IMR-90 (cell line): Measurements from ENCODE around the gene LINGO4. TPM values are rescaled to one million over a fixed set of nuclear protein-coding genes. Genes with fewer than 3 reads are reported as not detected.

Experiments
- ATAC-seq: fragments of 200-7000 bp; cut with Tn5 transposase; 2 replicates; pipeline ENCODE4 v1.9.1; 2020; ENCODE audit warnings: low read depth, mild to moderate bottlenecking, moderate library complexity
- BruUV-seq: library from RNA; stranded (reverse); fragments of 400-500 nt; replicated peaks from 2 replicates; lab custom pipeline; 2021; lab: Mats Ljungman, UMichigan
- CTCF ChIA-PET: fragments of 300-600 bp; formaldehyde crosslinking; extraction: SDS; loops from one replicate; lab custom pipeline; 2021; ENCODE audit warnings: antibody characterized with exemption; lab: Yijun Ruan, JAX
- POLR2A ChIA-PET: fragments of 300-600 bp; sonication (Branson Sonifier 250); formaldehyde crosslinking; loops from one replicate; lab custom pipeline; 2022; ENCODE audit warnings: antibody characterized with exemption; ENCODE audit not compliant: unreplicated experiment; lab: Charles Lee
- DNase-seq: peaks from one replicate; pipeline ENCODE4 v3.0.0; 2013
- H2AFZ ChIP-seq: replicated peaks from 2 replicates; pipeline ENCODE3; 2013; ENCODE audit warnings: low read length, mild to moderate bottlenecking; ENCODE audit not compliant: poor library complexity
- H2AK5ac ChIP-seq: 2 replicates; pipeline ENCODE4 v1.6.1; 2013; ENCODE audit warnings: low read depth, low read length, inconsistent platforms
- H2AK9ac ChIP-seq: replicated peaks from 2 replicates; pipeline ENCODE3; 2013; ENCODE audit warnings: mild to moderate bottlenecking, low read depth, low read length, moderate library complexity; ENCODE audit not compliant: poor library complexity
- H2BK120ac ChIP-seq: 2 replicates; pipeline ENCODE4 v1.6.1; 2013; ENCODE audit warnings: low read depth, low read length, inconsistent platforms
- H2BK15ac ChIP-seq: 3 replicates; pipeline ENCODE4 v1.6.1; 2013; ENCODE audit warnings: low read depth, low read length, inconsistent platforms
- H2BK20ac ChIP-seq: 2 replicates; pipeline ENCODE4 v1.6.1; 2013; ENCODE audit warnings: low read depth, mild to moderate bottlenecking, inconsistent platforms, low read length, moderate library complexity
- H2BK5ac ChIP-seq: 2 replicates; pipeline ENCODE4 v1.6.1; 2013; ENCODE audit warnings: mild to moderate bottlenecking, low read depth, low read length, inconsistent platforms; ENCODE audit not compliant: poor library complexity, severe bottlenecking
- H3K14ac ChIP-seq: replicated peaks from 2 replicates; pipeline ENCODE4 v1.6.1; 2013; ENCODE audit warnings: low read depth, low read length, inconsistent platforms
- H3K18ac ChIP-seq: 2 replicates; pipeline ENCODE4 v1.6.1; 2013; ENCODE audit warnings: low read depth, low read length, control low read depth
- H3K23ac ChIP-seq: 2 replicates; pipeline ENCODE4 v1.6.1; 2013; ENCODE audit warnings: low read depth, low read length, inconsistent platforms
- H3K27ac ChIP-seq: 2 replicates; pipeline ENCODE4 v1.5.1; 2013; ENCODE audit warnings: mild to moderate bottlenecking, control low read depth, low read length; ENCODE audit not compliant: insufficient read depth
- H3K27me3 ChIP-seq: 2 replicates; pipeline ENCODE4 v1.6.1; 2013; ENCODE audit warnings: low read length; ENCODE audit not compliant: control insufficient read depth, insufficient read depth
- H3K36me3 ChIP-seq: 2 replicates; pipeline ENCODE4 v1.6.1; 2013; ENCODE audit warnings: low read length, mixed read lengths; ENCODE audit not compliant: control insufficient read depth, insufficient read depth
- H3K4ac ChIP-seq: 2 replicates; pipeline ENCODE4 v1.6.1; 2013; ENCODE audit warnings: low read depth, low read length, inconsistent platforms
- H3K4me1 ChIP-seq: 2 replicates; pipeline ENCODE4 v1.6.1; 2013; ENCODE audit warnings: low read length, mixed read lengths; ENCODE audit not compliant: control insufficient read depth, insufficient read depth
- H3K4me2 ChIP-seq: 2 replicates; pipeline ENCODE4 v1.6.1; 2013; ENCODE audit warnings: low read depth, mild to moderate bottlenecking, control low read depth, low read length, moderate library complexity
- H3K4me3 ChIP-seq: 2 replicates; pipeline ENCODE4 v1.5.1; 2013; ENCODE audit warnings: low read depth, mild to moderate bottlenecking, control low read depth, low read length, moderate library complexity; ENCODE audit not compliant: insufficient read depth
- H3K56ac ChIP-seq: 2 replicates; pipeline ENCODE4 v1.6.1; 2013; ENCODE audit warnings: low read length, inconsistent platforms; ENCODE audit not compliant: insufficient read depth; ENCODE audit errors: extremely low read depth
- H3K79me1 ChIP-seq, 2 experiments: 2 replicates each; pipeline ENCODE4 v1.6.1; 2013; ENCODE audit warnings: low read length in 2 of 2, inconsistent platforms in 1 of 2, low read depth in 1 of 2
- H3K9ac ChIP-seq: 2 replicates; pipeline ENCODE4 v1.6.1; 2013; ENCODE audit warnings: low read depth, low read length, control low read depth
- H3K9me1 ChIP-seq: 2 replicates; pipeline ENCODE4 v1.6.1; 2013; ENCODE audit warnings: low read length, inconsistent platforms; ENCODE audit not compliant: insufficient read depth
- H3K9me3 ChIP-seq: 2 replicates; pipeline ENCODE4 v1.6.1; 2013; ENCODE audit warnings: low read length; ENCODE audit not compliant: control insufficient read depth, insufficient read depth
- H4K20me1 ChIP-seq: 2 replicates; pipeline ENCODE4 v1.6.1; 2013; ENCODE audit warnings: low read length, inconsistent platforms; ENCODE audit not compliant: insufficient read depth
- H4K5ac ChIP-seq: 2 replicates; pipeline ENCODE4 v1.6.1; 2013; ENCODE audit warnings: mild to moderate bottlenecking, low read depth, low read length, control low read depth
- H4K8ac ChIP-seq, 2 experiments: 2 replicates each; pipeline ENCODE4 v1.6.1; 2013; ENCODE audit warnings: low read depth in 2 of 2, low read length in 2 of 2, control low read depth in 1 of 2, inconsistent platforms in 1 of 2
- H4K91ac ChIP-seq: 2 replicates; pipeline ENCODE4 v1.6.1; 2013; ENCODE audit warnings: low read depth, low read length, inconsistent platforms; ENCODE audit not compliant: insufficient read depth
- BHLHE40 ChIP-seq: fragments of 150-350 bp; IDR thresholded peaks from 2 replicates; pipeline ENCODE4 v1.6.1; 2016; ENCODE audit warnings: mild to moderate bottlenecking, low read depth, low read length
- CHD1 ChIP-seq: IDR thresholded peaks from 2 replicates; pipeline ENCODE4 v1.6.1; 2012; ENCODE audit warnings: low read depth, low read length, improper control_type of control experiment
- FOS ChIP-seq: fragments of 150-350 bp; IDR thresholded peaks from 2 replicates; pipeline ENCODE4 v1.6.1; 2016; ENCODE audit warnings: low read depth, low read length
- MXI1 ChIP-seq: IDR thresholded peaks from 2 replicates; pipeline ENCODE4 v1.6.1; 2012; ENCODE audit warnings: low read depth, mild to moderate bottlenecking, low read length, moderate library complexity, borderline replicate concordance
- POLR2A ChIP-seq: IDR thresholded peaks from 2 replicates; pipeline ENCODE4 v1.6.1; 2012; ENCODE audit warnings: mild to moderate bottlenecking, low read depth, low read length
- RAD21 ChIP-seq: IDR thresholded peaks from 2 replicates; pipeline ENCODE4 v1.6.1; 2012; ENCODE audit warnings: low read length, improper control_type of control experiment
- RCOR1 ChIP-seq: IDR thresholded peaks from 2 replicates; pipeline ENCODE4 v1.6.1; 2012; ENCODE audit warnings: mild to moderate bottlenecking, low read length, improper control_type of control experiment; ENCODE audit not compliant: insufficient replicate concordance
- RFX5 ChIP-seq: IDR thresholded peaks from 2 replicates; pipeline ENCODE4 v1.8.0; 2012; ENCODE audit warnings: low read depth, mild to moderate bottlenecking, low read length, moderate library complexity
- WGBS, 2 experiments: methylation state at CpG; one replicate each; pipeline versions ENCODE4 v1.1.5 to v1.1.7; 2013; ENCODE audit warnings: missing lambda C conversion rate in 2 of 2; ENCODE audit not compliant: insufficient read length in 1 of 2; ENCODE audit errors: extremely low coverage in 2 of 2; 5-methylcytosine and 5-hydroxymethylcytosine counted together
- dilution Hi-C: fragments of 300-500 bp; cut with HindIII; formaldehyde crosslinking; loops from one replicate; pipeline ENCODE4 v1.14.3; 2018; ENCODE audit warnings: low sequenced_read_pairs; ENCODE audit not compliant: unreplicated experiment
- in situ Hi-C: fragments of 300-500 bp; cut with MboI; formaldehyde crosslinking; loops from 3 replicates; pipeline ENCODE4 v1.14.3; 2019; ENCODE audit warnings: low sequenced_read_pairs, inconsistent platforms, mixed read lengths
- intact Hi-C: fragments of 100-400 bp; cut with micrococcal nuclease; formaldehyde crosslinking; loops from 2 replicates; pipeline ENCODE4 v1.10.0; 2022
- polyA plus RNA-seq, 3 experiments: library from polyadenylated mRNA; depleted of rRNA; stranded (reverse); fragments of >200 nt; gene quantifications; 2 replicates each; pipeline ENCODE4 v1.2.3, GENCODE V29; 2012; ENCODE audit warnings: low replicate concordance in 1 of 3
- total RNA-seq: library from RNA; depleted of rRNA; stranded (reverse); fragments of >200 nt; gene quantifications from 2 replicates; pipeline ENCODE4 v1.2.3, GENCODE V29; 2012
- TF ChIP-seq, protein P1 (sequence below): fragments of 150-350 bp; IDR thresholded peaks from 2 replicates; pipeline ENCODE4 v1.6.1; 2016; ENCODE audit warnings: low read depth, mild to moderate bottlenecking, low read length, moderate library complexity, borderline replicate concordance
- TF ChIP-seq, protein P2 (sequence below): fragments of 150-350 bp; IDR thresholded peaks from 2 replicates; pipeline ENCODE4 v1.6.1; 2017; ENCODE audit warnings: mild to moderate bottlenecking, antibody characterized with exemption, low read length, low read depth
- TF ChIP-seq, protein P3 (sequence below): conservative IDR thresholded peaks from 2 replicates; pipeline ENCODE4 v1.5.1; 2012; ENCODE audit warnings: mild to moderate bottlenecking, low read depth, low read length, improper control_type of control experiment

LINGO4 gene
- total and polyA plus RNA-seq, 2 of the 4 experiments (the other 2 are of a cell fraction), result not detected

DNA sequence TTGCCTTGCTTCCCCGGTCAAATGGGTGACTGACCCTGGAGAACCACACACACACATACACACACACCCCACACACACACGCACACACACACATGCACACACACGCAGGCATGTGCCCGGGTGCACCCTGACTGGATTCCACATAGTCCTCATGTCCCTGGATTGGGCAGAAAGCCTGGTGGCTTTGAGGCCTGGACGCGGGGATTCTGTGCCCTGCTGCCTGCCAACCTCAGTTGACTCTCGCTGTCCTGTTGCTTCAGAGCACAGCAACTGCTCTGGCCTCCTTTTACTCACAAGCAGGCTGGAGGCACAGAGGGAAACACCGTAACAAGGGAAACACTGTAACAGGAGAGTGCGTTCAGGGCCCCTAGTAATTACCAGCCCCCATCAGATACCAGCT lies 20.0 kb upstream of the LINGO4 start:
- Histone ChIP-seq H2AK9ac (no peak overlapping the region), H3K9ac (no peak overlapping the region), H3K4me3 (no peak overlapping the region), H2BK20ac (no peak overlapping the region), H3K4ac (no peak overlapping the region), H3K56ac (no peak overlapping the region), H3K4me1 (no peaks in the 10 kb centered on the region), H2BK5ac (no peak overlapping the region), H2BK15ac (no peak overlapping the region), H3K18ac (no peak overlapping the region), H3K9me1 (no peaks in the 10 kb centered on the region), H2BK120ac (no peak overlapping the region), H3K36me3 (no peaks in the 10 kb centered on the region), H4K20me1 (no peaks in the 10 kb centered on the region), H3K4me2 (no peak overlapping the region), H3K27ac (no peak overlapping the region), H4K8ac (no peak overlapping the region), H2AK5ac (no peak overlapping the region), H3K9me3 (no peaks in the 10 kb centered on the region), H3K23ac (no peak overlapping the region), H4K5ac (no peak overlapping the region), H3K14ac (no peak overlapping the region), H3K27me3 (peaks cover 69% of the 10 kb centered on the region), H4K91ac (no peak overlapping the region), H3K79me1 (no peaks in the 10 kb centered on the region), H2AFZ (no peak overlapping the region)
- intact Hi-C loops, result no loop called here
- no TSS peak for BruUV-seq
- TF ChIP-seq RCOR1, result no peak
- TF ChIP-seq, protein P1, sequence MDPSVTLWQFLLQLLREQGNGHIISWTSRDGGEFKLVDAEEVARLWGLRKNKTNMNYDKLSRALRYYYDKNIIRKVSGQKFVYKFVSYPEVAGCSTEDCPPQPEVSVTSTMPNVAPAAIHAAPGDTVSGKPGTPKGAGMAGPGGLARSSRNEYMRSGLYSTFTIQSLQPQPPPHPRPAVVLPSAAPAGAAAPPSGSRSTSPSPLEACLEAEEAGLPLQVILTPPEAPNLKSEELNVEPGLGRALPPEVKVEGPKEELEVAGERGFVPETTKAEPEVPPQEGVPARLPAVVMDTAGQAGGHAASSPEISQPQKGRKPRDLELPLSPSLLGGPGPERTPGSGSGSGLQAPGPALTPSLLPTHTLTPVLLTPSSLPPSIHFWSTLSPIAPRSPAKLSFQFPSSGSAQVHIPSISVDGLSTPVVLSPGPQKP, result no peak
- no peak for TF ChIP-seq RFX5
- no peak for TF ChIP-seq RAD21
- TF ChIP-seq, protein P2, sequence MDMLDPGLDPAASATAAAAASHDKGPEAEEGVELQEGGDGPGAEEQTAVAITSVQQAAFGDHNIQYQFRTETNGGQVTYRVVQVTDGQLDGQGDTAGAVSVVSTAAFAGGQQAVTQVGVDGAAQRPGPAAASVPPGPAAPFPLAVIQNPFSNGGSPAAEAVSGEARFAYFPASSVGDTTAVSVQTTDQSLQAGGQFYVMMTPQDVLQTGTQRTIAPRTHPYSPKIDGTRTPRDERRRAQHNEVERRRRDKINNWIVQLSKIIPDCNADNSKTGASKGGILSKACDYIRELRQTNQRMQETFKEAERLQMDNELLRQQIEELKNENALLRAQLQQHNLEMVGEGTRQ, result no peak
- TF ChIP-seq POLR2A, result no peak
- no peak for TF ChIP-seq FOS
- no peak for TF ChIP-seq BHLHE40
- TF ChIP-seq, protein P3, sequence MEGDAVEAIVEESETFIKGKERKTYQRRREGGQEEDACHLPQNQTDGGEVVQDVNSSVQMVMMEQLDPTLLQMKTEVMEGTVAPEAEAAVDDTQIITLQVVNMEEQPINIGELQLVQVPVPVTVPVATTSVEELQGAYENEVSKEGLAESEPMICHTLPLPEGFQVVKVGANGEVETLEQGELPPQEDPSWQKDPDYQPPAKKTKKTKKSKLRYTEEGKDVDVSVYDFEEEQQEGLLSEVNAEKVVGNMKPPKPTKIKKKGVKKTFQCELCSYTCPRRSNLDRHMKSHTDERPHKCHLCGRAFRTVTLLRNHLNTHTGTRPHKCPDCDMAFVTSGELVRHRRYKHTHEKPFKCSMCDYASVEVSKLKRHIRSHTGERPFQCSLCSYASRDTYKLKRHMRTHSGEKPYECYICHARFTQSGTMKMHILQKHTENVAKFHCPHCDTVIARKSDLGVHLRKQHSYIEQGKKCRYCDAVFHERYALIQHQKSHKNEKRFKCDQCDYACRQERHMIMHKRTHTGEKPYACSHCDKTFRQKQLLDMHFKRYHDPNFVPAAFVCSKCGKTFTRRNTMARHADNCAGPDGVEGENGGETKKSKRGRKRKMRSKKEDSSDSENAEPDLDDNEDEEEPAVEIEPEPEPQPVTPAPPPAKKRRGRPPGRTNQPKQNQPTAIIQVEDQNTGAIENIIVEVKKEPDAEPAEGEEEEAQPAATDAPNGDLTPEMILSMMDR, result no peak
- TF ChIP-seq MXI1, result no peak
- TF ChIP-seq CHD1, result no peak
- in situ Hi-C loops, result no loop called here
- CTCF ChIA-PET, result no interaction called here
- dilution Hi-C loops, result no loop called here
- WGBS, 2 experiments, result 65% methylated on average over 2 of the region's 9 CpGs; no CpG with 5 or more reads in 1 of the 2 experiments
- ATAC-seq (no peak), DNase-seq (no peak)
- POLR2A ChIA-PET, result no interaction called here
